GM21737 (cell line): ENCODE data around the gene FAM53C.

Experiments
- ATAC-seq: cut with Tn5 transposase; IDR thresholded peaks from one replicate; pipeline ENCODE4 v1.9.1; 2021; ENCODE audit warnings: mild to moderate bottlenecking, moderate library complexity; ENCODE audit not compliant: unreplicated experiment

Gene FAM53C

GRCh38 chr5:138351056-138351455, 13.0 kb downstream of the FAM53C start:
- no peak for ATAC-seq

DNA sequence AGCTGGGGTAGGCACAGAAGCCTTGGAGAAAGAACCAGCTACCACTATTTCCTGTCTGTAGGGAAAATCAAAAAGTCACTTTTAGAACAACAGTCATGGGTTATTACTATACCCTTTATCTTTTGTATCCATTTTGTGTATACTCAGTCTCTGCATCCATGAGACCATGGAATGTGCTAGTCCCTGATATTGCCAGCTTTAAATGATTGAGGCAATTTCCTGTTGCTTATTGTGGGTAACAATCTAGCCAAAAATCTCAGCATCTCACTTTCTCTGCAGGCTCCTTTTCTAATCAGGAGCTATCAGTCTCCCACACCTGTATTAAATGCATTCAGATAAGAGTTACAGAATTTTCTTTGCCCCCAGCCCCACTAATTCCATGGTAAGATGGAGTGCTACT, 13.5 kb downstream of the FAM53C start:
- no peak for ATAC-seq

DNA sequence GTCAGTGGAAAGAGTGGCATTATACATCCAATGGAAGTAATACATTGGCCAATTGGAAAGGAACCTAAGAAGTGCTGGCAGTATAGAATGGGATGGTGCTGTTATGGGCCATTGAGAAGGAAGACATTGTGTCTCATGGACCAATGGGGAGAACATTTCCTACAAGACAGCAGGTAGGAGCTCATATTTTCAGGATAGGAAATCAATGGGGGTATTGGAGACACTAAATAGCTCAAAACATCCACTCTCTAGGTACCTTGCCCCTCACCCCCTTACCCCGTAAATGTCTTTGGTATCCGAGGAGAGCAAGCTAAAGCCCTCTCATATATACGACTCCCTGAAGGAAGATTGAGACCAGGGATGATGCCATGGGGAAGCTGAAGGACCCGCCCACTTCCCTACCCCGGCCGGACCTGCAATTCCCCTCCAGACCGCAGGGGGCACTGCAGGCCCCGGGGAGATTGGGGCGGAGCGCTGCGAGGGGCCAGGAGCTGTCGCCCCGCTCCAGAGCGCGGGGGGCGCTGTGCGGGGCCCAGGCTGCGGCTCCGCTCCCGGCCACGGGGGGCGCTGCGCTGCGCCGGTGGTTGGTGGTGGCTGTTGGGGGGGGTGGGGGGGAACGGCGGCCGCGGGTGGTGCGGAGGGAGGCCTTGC, 14.1 kb downstream of the FAM53C start, which contains the start of gene KDM3B:
Gene KDM3B, plus strand, starts transcription at position 615 of the 651 bp plus-strand sequence. CDS start 111 bp downstream, outside the sequence.
- ATAC-seq: peak; percentile 65

DNA sequence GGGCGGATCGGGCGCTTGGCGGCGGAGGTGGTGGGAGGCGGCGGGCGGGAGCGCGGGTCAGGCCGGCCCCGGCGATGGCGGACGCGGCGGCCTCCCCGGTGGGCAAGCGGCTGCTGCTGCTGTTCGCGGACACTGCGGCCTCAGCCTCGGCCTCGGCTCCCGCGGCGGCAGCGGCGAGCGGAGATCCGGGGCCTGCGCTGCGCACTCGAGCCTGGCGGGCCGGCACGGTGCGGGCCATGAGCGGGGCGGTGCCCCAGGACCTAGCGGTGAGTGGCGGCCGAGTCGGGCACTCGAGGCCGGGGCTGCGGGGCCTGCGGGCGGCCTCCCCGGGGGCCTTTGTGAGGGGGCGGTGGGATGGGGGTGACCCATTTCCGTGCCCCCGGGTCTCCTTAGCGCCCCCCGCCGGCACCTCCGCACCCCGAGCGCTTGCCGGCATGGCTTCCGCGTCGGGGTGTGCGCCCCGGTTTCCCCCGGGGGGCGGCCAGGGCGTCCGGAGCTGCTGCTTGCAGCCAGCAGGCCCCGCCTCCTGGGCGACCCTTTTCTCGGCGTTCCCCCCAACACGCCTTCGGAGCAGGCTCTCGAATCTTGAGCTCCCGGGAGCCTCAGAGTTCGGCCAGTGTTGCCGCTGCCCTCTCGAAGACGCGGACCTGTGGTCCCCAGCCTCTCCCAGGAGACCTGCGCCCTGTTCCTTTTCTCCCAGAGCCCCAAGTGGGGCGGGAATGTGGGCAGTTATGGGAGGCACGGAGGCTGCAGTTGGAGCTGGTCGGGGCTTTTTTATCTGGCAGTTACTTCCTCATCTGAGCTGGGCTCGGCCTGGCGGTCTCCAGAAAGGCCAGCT, 14.9 kb downstream of the FAM53C start:
- peak; percentile 32 for ATAC-seq

- no peak for ATAC-seq
These were observed 15.6 kb downstream of the FAM53C start for GRCh38 chr5:138353560-138354080.

DNA sequence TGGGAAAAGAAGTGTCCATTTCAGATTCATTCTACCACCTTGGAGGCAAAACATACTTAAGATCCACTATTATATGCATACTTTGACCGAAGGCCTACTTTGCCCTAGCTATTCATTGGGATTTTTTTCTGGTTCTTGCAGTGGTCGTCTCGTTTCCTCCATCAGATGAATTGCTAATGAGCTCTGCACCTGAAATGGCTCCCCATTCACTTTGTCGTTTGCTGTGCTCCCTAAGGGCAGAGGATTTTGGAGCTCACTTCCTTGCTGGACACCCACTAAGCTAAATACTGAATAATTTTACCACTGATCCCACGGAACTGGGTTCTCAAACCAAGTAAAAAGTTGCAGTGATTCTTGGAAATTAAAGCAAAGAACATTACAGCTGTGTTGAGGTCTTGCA, 16.3 kb downstream of the FAM53C start:
- no peak for ATAC-seq

- ATAC-seq: peak; percentile 33
These were observed 16.9 kb downstream of the FAM53C start for GRCh38 chr5:138354926-138355378.

GRCh38 chr5:138359621-138360020, 21.6 kb downstream of the FAM53C start:
- no peak for ATAC-seq

GRCh38 chr5:138360941-138361452, 22.9 kb downstream of the FAM53C start:
- ATAC-seq: no peak

- no peak for ATAC-seq
These were observed 26.5 kb downstream of the FAM53C start for GRCh38 chr5:138364576-138364975.

DNA sequence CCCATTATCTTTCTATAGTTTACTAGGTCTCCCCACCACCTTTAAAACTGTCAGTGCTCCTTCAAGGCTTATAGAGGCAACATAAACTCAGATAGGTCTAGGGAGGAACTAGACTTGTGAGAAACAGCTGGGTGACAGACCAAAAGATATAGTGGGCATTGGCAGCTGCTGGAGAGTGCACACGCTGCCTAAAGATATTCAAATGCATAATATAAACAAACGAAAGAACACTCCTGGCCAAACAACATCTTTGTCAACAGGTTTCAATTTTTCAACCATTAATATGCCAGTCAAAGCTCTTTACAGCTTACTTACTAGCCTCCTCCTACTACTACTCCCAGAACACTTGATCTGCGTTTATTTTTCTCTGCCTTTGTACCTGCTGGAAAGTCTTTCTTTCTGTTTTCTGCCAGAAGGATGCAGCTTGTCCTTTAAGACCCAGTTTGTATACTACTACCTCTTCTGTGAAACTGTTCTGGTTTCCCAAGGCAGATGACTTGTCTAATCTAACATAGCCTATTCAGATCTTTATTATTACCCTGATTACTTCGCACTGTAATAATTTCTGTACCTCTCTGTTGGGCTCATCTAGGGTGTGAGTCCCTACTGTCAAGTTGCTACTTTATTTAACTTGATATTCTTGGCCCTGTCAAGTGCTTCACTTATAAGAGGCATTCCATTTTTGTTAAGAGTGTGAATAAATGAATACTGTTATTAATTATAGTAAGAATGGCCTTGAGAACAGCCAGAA, 28.7 kb downstream of the FAM53C start:
- no peak for ATAC-seq

GRCh38 chr5:138369261-138369660, 31.2 kb downstream of the FAM53C start:
- ATAC-seq: no peak

GRCh38 chr5:138369706-138370105, 31.6 kb downstream of the FAM53C start:
- no peak for ATAC-seq

DNA sequence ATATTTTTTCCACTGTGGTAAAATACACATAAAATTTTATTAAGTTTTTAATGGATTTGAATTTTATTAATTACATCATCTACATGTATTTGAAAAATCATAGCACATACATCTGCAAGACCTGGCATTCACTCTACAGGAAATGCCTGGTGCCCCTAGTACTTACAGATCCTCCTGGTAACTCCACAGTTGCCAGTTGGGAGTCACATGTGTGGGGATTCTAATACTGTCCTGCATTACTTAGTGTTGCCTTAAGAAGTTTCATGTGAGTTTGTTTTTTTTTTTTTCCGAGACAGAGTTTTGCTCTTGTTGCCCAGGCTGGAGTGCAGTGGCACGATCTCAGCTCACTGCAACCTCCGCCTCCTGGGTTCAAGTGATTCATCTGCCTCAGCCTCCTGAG, 32.5 kb downstream of the FAM53C start:
- ATAC-seq: no peak

- no peak for ATAC-seq
These were observed 33.4 kb downstream of the FAM53C start for GRCh38 chr5:138371454-138371853.

DNA sequence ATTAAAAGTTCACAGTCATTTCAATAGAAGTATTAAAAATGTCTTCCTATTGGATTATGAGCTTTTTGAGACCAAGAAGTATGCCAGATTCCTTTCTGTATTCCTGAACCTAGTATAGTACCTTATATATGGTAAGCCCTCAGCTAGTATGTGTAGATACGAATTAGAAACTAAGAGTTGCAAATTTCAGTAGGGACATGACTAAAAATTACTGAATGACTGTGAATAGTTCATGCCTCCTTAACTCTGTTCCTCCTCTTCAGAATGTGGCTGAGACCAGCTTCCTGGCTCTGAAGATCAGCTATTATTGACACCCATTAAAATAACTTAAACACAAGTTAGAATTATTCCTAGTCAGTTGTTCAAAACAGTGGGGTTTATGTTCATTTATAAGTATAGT, 34.2 kb downstream of the FAM53C start:
- peak; percentile 73 for ATAC-seq

- ATAC-seq: no peak
These were observed 34.6 kb downstream of the FAM53C start for GRCh38 chr5:138372653-138373052.

DNA sequence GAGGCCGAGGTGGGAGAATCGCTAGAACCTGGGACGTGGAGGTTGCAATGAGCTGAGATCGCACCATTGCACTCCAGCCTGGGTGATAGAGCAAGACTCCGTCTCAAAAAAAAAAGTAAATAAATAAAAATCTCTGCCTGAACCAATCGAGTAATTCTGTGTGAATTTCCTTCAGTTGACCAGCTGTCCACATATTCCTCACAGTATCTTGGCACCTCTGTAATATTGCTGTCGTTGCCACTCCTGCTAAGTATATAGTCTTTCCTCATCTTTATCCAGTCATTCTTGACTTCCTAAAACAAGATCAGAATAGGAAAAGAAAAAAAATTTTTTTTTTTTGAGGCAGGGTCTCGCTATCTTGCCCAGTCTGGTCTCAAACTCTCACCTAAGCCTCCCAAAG, 44.3 kb downstream of the FAM53C start:
- ATAC-seq: no peak

DNA sequence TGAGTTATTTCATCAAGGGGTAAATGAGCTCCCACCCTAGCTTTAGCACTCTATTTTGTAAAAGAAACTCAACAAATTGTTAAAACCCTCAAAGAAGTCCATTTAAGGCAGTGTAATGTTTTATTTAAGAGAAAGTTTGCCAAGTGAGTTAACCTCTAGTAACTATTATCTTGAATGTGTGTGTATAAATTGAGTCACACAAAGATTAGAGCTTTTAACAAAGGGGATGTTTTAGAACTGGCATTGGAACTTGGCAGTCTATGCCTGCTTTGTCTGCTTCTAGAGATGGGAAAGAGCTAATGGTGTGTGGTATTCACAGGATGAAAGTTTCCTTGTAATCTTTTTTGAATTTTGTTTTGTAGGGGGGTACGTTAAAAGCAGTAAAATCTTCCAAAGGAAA, 47.6 kb downstream of the FAM53C start:
- no peak for ATAC-seq

GRCh38 chr5:138386290-138386689, 48.2 kb downstream of the FAM53C start:
- no peak for ATAC-seq

GRCh38 chr5:138389332-138389731, 51.3 kb downstream of the FAM53C start:
- no peak for ATAC-seq
